ENCODE data around the gene GMDS. TPM values are rescaled to one million over a fixed set of nuclear protein-coding genes. Genes with fewer than 3 reads are reported as not detected.

GMDS gene
- polyA plus RNA-seq, 1 donor (not counting 4 experiments of a cell fraction or from before 2014, with no cell fraction given) = 22.1 TPM

DNA sequence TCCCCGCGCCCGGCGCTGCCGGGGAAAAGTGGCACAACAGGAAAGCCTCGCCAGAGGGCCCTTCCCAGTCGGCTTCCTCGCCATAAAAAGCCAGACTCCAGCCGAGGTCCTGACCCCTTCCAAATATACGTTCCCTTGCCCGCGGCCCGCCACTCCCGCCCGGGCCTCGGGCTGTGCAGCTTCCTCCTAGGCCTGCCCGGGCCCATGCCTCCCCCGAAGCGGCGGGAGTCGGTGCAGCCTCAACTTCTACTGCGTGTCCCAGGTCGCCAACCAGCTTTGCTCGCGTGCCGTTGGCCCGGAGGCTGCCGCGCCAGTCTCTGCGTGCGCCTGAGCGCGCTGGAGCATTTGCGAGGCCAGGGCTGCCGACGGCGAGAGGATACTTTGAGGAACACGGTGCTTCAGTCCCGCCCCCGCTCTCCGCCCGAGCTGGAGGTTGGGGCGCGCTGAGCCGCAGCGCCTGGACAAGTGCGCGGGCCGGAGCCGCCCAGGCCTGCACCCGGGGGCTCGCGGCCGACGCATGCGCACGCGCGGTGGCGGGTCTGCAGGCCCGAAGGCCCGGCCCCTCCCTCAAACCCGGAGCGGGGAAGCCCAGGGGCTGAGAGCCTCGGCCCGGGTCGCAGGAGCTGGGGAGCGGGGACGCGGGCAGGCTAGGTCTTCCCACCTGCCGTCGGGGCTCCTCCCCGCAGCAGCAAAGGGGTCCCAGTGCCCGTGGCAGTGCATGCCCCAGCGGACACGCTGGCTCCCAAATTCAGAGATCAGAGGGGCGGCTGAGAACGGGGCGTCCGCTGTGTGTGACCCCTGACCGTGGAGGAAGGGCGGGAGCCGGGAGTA lies 625.5 kb downstream of the GMDS start:
- DNase-seq (ENCODE audit: low read depth, low spot score) (no peak), FAIRE-seq (no peak)
- Histone ChIP-seq H3K4me2 (ENCODE audit: control insufficient read depth, extremely low read depth, insufficient read depth, low read depth, low read length) (peak overlapping the region; percentile 54), H3K79me2 (ENCODE audit: control insufficient read depth, insufficient read depth, low read length) (peaks cover 3% of the 10 kb centered on the region), H2AFZ (ENCODE audit: control insufficient read depth, low read length) (peak overlapping the region; percentile 66), H3K36me3 (ENCODE audit: control insufficient read depth in 2 of 2, extremely low read depth in 1 of 2, insufficient read depth in 2 of 2, low read length in 2 of 2) (no peaks in the 10 kb centered on the region), H4K20me1 (ENCODE audit: control insufficient read depth, extremely low read depth, insufficient read depth, low read length) (no peaks in the 10 kb centered on the region), H3K9me1 (ENCODE audit: control insufficient read depth, extremely low read depth, insufficient read depth, low read length) (no peaks in the 10 kb centered on the region), H3K27ac (ENCODE audit: control insufficient read depth, insufficient read depth, low read length) (no peak overlapping the region), H3K4me1 (ENCODE audit: control insufficient read depth, extremely low read depth, insufficient read depth, low read length) (peaks cover 3% of the 10 kb centered on the region), H3K4me3 (ENCODE audit: control insufficient read depth in 2 of 3, extremely low read depth in 1 of 3, insufficient read depth in 2 of 3, low read depth in 1 of 3, low read length in 3 of 3) (peak overlapping the region in 1 of 3 experiments; percentile 20), H3K9ac (ENCODE audit: control insufficient read depth, extremely low read depth, insufficient read depth, low read length) (no peak overlapping the region), H3K27me3 (ENCODE audit: control insufficient read depth, extremely low read depth, insufficient read depth, low read length) (peaks cover 1% of the 10 kb centered on the region), H3K9me3 (ENCODE audit: control insufficient read depth, low read depth, low read length) (no peaks in the 10 kb centered on the region)
- dilution Hi-C loops (cut with MboI; ENCODE audit: extremely low pct_ligation_motif_present, low sequenced_read_pairs) = no loop called here
- TF ChIP-seq, protein P1, sequence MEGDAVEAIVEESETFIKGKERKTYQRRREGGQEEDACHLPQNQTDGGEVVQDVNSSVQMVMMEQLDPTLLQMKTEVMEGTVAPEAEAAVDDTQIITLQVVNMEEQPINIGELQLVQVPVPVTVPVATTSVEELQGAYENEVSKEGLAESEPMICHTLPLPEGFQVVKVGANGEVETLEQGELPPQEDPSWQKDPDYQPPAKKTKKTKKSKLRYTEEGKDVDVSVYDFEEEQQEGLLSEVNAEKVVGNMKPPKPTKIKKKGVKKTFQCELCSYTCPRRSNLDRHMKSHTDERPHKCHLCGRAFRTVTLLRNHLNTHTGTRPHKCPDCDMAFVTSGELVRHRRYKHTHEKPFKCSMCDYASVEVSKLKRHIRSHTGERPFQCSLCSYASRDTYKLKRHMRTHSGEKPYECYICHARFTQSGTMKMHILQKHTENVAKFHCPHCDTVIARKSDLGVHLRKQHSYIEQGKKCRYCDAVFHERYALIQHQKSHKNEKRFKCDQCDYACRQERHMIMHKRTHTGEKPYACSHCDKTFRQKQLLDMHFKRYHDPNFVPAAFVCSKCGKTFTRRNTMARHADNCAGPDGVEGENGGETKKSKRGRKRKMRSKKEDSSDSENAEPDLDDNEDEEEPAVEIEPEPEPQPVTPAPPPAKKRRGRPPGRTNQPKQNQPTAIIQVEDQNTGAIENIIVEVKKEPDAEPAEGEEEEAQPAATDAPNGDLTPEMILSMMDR (optimal IDR thresholded peaks at IDR 0.05 in 1 of 3, IDR thresholded peaks at IDR 0.05 in 1 of 3, conservative IDR thresholded peaks at IDR 0.05 in 1 of 3; ENCODE audit: extremely low read depth in 1 of 3, insufficient read depth in 2 of 3, low read length in 3 of 3) = no peak
- TF ChIP-seq EZH2 (IDR thresholded peaks at IDR 0.05; ENCODE audit: low read length) = no peak

DNA sequence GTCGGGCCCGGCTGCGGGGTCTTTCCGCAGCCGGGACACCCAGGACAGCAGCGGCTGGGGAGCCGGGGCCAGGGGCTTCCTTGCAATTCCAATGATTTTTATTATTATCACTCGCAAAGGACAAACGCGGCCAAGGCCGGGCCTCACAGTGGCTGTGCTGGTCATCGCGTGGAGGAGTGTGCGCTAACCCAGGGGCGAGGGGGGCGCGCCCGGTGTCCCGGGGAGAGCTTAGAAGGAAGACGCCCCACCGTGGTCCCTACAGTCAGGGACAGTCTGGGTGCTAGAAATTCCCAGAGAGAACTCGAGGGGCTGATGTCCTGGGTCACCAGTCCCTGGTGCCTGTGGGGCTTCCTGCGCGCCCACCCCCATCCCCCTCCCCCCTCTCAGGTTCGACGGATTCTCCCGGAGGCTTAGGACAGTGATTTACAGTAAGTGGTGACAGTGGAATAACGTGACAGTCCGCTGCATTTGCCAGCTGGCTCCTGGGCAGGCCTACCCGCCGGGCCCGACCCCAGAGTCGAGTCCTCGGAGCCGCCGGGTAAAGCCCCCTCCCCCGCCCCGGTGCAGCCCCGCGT lies 626.2 kb downstream of the GMDS start:
- H3K9ac ChIP-seq (ENCODE audit: control insufficient read depth, extremely low read depth, insufficient read depth, low read length) = no peak overlapping the region
- TF ChIP-seq, protein P1 (optimal IDR thresholded peaks at IDR 0.05 in 1 of 3, IDR thresholded peaks at IDR 0.05 in 1 of 3, conservative IDR thresholded peaks at IDR 0.05 in 1 of 3; ENCODE audit: extremely low read depth in 1 of 3, insufficient read depth in 2 of 3, low read length in 3 of 3) = no peak
- no peak for TF ChIP-seq EZH2 (IDR thresholded peaks at IDR 0.05; ENCODE audit: low read length)
- H3K4me2 ChIP-seq (ENCODE audit: control insufficient read depth, extremely low read depth, insufficient read depth, low read depth, low read length) = no peak overlapping the region
- peaks cover 3% of the 10 kb centered on the region for H3K4me1 ChIP-seq (ENCODE audit: control insufficient read depth, extremely low read depth, insufficient read depth, low read length)
- no peaks in the 10 kb centered on the region for H3K9me1 ChIP-seq (ENCODE audit: control insufficient read depth, extremely low read depth, insufficient read depth, low read length)
- FAIRE-seq (no peak), DNase-seq (ENCODE audit: low read depth, low spot score) (no peak)
- no peaks in the 10 kb centered on the region for H3K9me3 ChIP-seq (ENCODE audit: control insufficient read depth, low read depth, low read length)
- no peak overlapping the region for H3K27ac ChIP-seq (ENCODE audit: control insufficient read depth, insufficient read depth, low read length)
- no peak overlapping the region for H3K4me3 ChIP-seq (ENCODE audit: control insufficient read depth in 2 of 3, extremely low read depth in 1 of 3, insufficient read depth in 2 of 3, low read depth in 1 of 3, low read length in 3 of 3)
- H3K79me2 ChIP-seq (ENCODE audit: control insufficient read depth, insufficient read depth, low read length) = peaks cover 8% of the 10 kb centered on the region
- H2AFZ ChIP-seq (ENCODE audit: control insufficient read depth, low read length) = no peak overlapping the region
- H3K36me3 ChIP-seq (ENCODE audit: control insufficient read depth in 2 of 2, extremely low read depth in 1 of 2, insufficient read depth in 2 of 2, low read length in 2 of 2) = no peaks in the 10 kb centered on the region
- no peaks in the 10 kb centered on the region for H3K27me3 ChIP-seq (ENCODE audit: control insufficient read depth, extremely low read depth, insufficient read depth, low read length)
- no peaks in the 10 kb centered on the region for H4K20me1 ChIP-seq (ENCODE audit: control insufficient read depth, extremely low read depth, insufficient read depth, low read length)
- dilution Hi-C loops (cut with MboI; ENCODE audit: extremely low pct_ligation_motif_present, low sequenced_read_pairs) = no loop called here

Measured in keratinocyte (primary cell).